T-helper 1 cell treated with Interleukin-12 subunit alpha and Interleukin-12 subunit beta and Interleukin-4 antibody, amounts not matched to agents 30 μg/mL and 1 μg/mL, for 36 hours (primary cell): ENCODE results near the gene ADAMTS6.

ENCODE experiments used
- H3K27ac Mint-ChIP-seq: one replicate; pipeline ENCODE4 v1.8.0; 2021; ENCODE audit warnings: mild to moderate bottlenecking, mixed read lengths
- H3K27me3 Mint-ChIP-seq: one replicate; pipeline ENCODE4 v1.8.0; 2021; ENCODE audit warnings: low read depth, mixed read lengths
- H3K36me3 Mint-ChIP-seq: one replicate; pipeline ENCODE4 v1.8.0; 2021; ENCODE audit warnings: low read depth, mixed read lengths
- H3K4me1 Mint-ChIP-seq: one replicate; pipeline ENCODE4 v1.8.0; 2021; ENCODE audit warnings: low read depth, mixed read lengths
- H3K4me3 Mint-ChIP-seq: one replicate; pipeline ENCODE4 v1.8.0; 2021; ENCODE audit warnings: mild to moderate bottlenecking, moderate library complexity, mixed read lengths
- H3K9me3 Mint-ChIP-seq: one replicate; pipeline ENCODE4 v1.8.0; 2021; ENCODE audit warnings: mixed read lengths

Gene ADAMTS6

DNA sequence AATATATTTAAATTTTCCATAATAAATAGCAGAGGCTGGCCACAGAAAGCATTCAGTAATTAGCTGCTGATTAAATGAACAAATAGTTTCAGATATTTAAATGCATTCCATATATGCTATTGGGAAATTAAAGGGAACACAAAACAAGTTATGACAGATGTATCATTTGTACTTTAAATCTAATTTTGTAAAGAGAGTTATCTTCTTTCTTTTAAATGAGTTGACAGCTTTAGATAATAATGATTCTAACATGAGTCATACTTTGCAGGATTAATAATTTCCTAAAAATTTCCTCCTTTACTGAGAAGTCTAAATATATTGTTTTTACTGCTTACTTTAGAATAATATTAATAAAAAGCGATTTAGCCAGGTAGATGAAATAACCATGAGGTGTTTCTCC is 320.1 kb downstream of the ADAMTS6 start:
- Mint-ChIP-seq H3K9me3 (no peaks in the 10 kb centered on the region), H3K27me3 (peaks cover 4% of the 10 kb centered on the region), H3K36me3 (no peaks in the 10 kb centered on the region), H3K27ac (no peak overlapping the region), H3K4me1 (no peaks in the 10 kb centered on the region), H3K4me3 (no peak overlapping the region)

GRCh38 chr5:65157906-65158603 is 323.7 kb downstream of the ADAMTS6 start:
- no peaks in the 10 kb centered on the region for H3K4me1 Mint-ChIP-seq
- no peaks in the 10 kb centered on the region for H3K36me3 Mint-ChIP-seq
- no peak overlapping the region for H3K27ac Mint-ChIP-seq
- H3K4me3 Mint-ChIP-seq = no peak overlapping the region
- H3K27me3 Mint-ChIP-seq = peaks cover 4% of the 10 kb centered on the region
- no peaks in the 10 kb centered on the region for H3K9me3 Mint-ChIP-seq

DNA sequence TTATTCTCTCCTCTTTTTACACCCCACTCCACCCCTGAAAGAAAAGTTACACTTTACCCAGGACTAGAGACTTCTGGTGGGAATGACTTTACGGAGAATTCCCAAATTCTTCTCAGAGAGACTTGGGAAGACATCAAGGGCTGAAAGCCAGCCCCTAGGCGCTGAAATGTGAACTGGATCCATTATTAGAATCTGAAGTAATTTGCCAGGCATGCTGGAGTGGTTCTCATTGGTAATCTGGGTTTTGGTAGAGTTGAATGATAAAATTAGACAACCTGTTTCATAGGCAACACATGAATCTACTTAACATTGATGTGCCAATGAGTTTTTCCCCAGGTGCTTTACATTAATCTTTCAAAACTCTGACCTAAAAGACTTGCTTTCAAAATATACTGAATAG is 324.8 kb downstream of the ADAMTS6 start:
- Mint-ChIP-seq H3K36me3 (no peaks in the 10 kb centered on the region), H3K9me3 (no peaks in the 10 kb centered on the region), H3K27me3 (peaks cover 4% of the 10 kb centered on the region), H3K4me3 (no peak overlapping the region), H3K4me1 (no peaks in the 10 kb centered on the region), H3K27ac (no peak overlapping the region)

GRCh38 chr5:65152131-65152530 is 329.6 kb downstream of the ADAMTS6 start:
- no peaks in the 10 kb centered on the region for H3K4me1 Mint-ChIP-seq
- no peaks in the 10 kb centered on the region for H3K36me3 Mint-ChIP-seq
- no peak overlapping the region for H3K27ac Mint-ChIP-seq
- no peaks in the 10 kb centered on the region for H3K27me3 Mint-ChIP-seq
- H3K4me3 Mint-ChIP-seq = no peak overlapping the region
- no peaks in the 10 kb centered on the region for H3K9me3 Mint-ChIP-seq

- Mint-ChIP-seq H3K4me1 (no peaks in the 10 kb centered on the region), H3K36me3 (no peaks in the 10 kb centered on the region)
Measured at GRCh38 chr5:65151614-65152013, 330.1 kb downstream of the ADAMTS6 start.

DNA sequence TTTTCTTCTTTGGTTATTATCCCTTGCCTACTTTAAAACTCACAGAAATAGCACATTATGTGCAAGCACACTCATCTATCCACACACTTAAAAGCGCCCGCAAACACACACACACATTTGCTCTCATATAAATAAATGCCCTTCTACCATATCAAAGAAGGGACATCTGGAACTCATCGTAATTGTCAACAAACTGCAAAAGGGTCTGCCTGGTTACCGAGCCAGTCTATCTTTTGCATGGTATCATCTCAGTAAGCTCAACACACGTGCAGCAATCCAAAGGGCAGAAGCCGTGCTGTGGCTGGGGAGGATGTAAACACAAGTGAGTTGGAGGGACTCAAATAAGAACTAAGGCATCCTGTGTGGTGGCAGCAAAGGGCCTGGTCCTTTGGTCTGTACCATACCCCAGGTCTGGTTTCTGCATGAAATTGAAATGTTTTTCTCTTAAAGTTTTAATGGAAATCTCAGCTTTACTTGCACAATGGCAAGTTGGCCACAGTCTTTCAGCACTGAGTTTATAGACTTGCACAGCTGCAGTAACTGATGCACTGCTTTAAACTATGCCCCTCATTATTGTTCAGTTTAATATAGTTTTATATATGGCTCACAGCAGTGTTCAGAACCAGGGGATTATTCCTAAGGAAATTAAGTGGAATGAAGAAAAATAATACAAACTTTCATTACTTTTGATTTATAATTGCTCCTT is 331.0 kb downstream of the ADAMTS6 start:
- Mint-ChIP-seq H3K27ac (no peak overlapping the region), H3K4me1 (no peaks in the 10 kb centered on the region)

More at GRCh38 chr5:65151614-65152013, 330.1 kb downstream of the ADAMTS6 start:
- no peak overlapping the region for H3K27ac Mint-ChIP-seq
- no peak overlapping the region for H3K4me3 Mint-ChIP-seq
- H3K27me3 Mint-ChIP-seq = no peaks in the 10 kb centered on the region
- H3K9me3 Mint-ChIP-seq = no peaks in the 10 kb centered on the region

DNA sequence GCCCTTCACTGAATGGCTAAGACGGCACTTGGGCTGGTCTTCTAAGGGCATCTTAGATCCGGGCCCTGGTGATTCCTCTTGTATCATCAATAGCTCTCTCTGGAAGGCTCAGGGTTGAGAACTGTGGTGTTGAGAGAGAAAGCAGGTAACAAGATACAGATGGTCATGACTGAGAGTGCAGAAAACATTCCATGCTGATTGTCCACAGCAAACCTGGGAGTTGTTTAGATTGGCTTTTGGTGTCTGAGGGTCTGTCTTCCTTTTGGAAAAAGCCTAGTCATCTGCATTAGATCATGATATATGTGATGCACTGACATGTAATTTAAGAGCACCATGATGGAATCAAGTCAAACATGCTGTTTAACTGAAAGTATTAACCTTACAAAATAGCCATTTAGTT is 331.9 kb downstream of the ADAMTS6 start:
- Mint-ChIP-seq H3K4me3 (no peak overlapping the region), H3K36me3 (no peaks in the 10 kb centered on the region), H3K27me3 (no peaks in the 10 kb centered on the region), H3K27ac (no peak overlapping the region), H3K4me1 (no peaks in the 10 kb centered on the region), H3K9me3 (no peaks in the 10 kb centered on the region)

More for the DNA sequence above, 331.0 kb downstream of the ADAMTS6 start:
- no peaks in the 10 kb centered on the region for H3K9me3 Mint-ChIP-seq
- H3K27me3 Mint-ChIP-seq = no peaks in the 10 kb centered on the region
- H3K4me3 Mint-ChIP-seq = no peak overlapping the region
- no peaks in the 10 kb centered on the region for H3K36me3 Mint-ChIP-seq

GRCh38 chr5:65144136-65144871 is 337.4 kb downstream of the ADAMTS6 start:
- no peak overlapping the region for H3K27ac Mint-ChIP-seq
- H3K4me3 Mint-ChIP-seq = no peak overlapping the region
- no peaks in the 10 kb centered on the region for H3K9me3 Mint-ChIP-seq
- H3K4me1 Mint-ChIP-seq = no peaks in the 10 kb centered on the region
- no peaks in the 10 kb centered on the region for H3K36me3 Mint-ChIP-seq
- H3K27me3 Mint-ChIP-seq = peaks cover 9% of the 10 kb centered on the region

DNA sequence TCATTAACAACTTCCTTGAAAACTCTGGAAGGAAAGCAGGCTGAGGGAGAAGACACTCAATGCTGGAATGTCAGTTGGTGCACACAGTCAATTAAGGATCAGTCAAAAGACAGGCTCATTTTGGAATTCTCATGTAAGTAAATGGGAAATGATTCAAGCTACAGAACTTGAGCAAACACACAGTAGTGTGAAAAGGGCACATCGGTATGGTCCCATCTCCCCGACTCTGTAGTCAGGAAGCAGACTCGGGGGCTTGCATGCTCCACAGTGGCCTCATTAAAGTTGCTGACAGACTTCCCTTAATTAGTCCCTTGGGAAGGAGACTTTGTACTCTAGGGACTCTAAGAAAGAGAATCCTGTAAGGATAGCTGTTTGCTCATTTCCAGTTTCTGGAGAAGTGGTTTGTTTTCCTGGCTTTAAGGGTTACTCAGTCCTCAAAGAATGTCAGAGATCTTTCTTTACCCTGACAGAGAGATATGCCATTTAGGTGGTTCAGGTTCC is 339.2 kb downstream of the ADAMTS6 start:
- H3K27ac Mint-ChIP-seq = no peak overlapping the region
- no peak overlapping the region for H3K4me3 Mint-ChIP-seq
- peaks cover 9% of the 10 kb centered on the region for H3K27me3 Mint-ChIP-seq
- no peaks in the 10 kb centered on the region for H3K36me3 Mint-ChIP-seq
- no peaks in the 10 kb centered on the region for H3K4me1 Mint-ChIP-seq
- no peaks in the 10 kb centered on the region for H3K9me3 Mint-ChIP-seq

DNA sequence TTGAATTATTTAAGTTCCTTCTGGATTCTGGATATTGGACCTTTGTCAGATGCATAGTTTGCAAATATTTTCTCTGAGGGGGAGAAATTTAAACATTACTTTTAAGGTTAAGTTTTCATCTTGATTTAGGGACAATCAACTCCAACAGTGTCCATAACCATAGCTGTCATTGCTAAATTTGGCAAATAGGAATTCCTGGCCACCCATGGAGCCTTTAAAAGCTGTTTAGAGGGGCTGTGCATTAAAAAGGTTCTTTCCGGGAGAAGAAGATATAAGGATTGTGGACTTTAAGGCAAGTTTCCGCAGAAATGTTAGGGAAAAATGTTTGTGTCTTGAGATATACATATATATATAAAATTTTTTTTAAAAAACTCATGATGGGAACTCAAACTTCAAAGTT is 339.7 kb downstream of the ADAMTS6 start:
- Mint-ChIP-seq H3K27ac (no peak overlapping the region), H3K9me3 (no peaks in the 10 kb centered on the region), H3K4me3 (no peak overlapping the region), H3K36me3 (no peaks in the 10 kb centered on the region), H3K27me3 (peaks cover 9% of the 10 kb centered on the region), H3K4me1 (no peaks in the 10 kb centered on the region)

- Mint-ChIP-seq H3K4me1 (no peaks in the 10 kb centered on the region), H3K27ac (no peak overlapping the region), H3K27me3 (peaks cover 9% of the 10 kb centered on the region), H3K4me3 (no peak overlapping the region), H3K36me3 (no peaks in the 10 kb centered on the region), H3K9me3 (no peaks in the 10 kb centered on the region)
Measured at GRCh38 chr5:65141493-65141892, 340.2 kb downstream of the ADAMTS6 start.

DNA sequence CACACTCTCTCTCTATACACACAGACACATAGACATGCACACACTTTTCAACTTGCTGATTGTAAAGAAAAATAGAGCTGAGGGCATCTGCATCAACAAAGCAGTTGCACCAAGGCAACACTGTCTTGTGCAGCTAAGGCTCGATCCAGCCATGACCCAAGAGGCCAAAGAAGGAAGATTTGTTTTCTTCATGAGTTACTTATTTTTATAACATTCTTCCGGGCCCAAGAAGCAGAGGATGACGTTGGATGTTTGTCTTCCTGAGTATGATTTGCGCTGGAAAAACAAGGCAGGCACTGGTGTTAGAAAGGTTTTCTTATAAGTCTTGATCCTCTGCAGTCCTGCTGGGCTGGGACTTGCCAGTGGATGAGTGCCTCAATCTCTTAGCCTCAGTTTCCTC is 344.1 kb downstream of the ADAMTS6 start:
- Mint-ChIP-seq H3K27me3 (peaks cover 9% of the 10 kb centered on the region), H3K4me1 (no peaks in the 10 kb centered on the region), H3K27ac (no peak overlapping the region), H3K9me3 (no peaks in the 10 kb centered on the region), H3K4me3 (no peak overlapping the region), H3K36me3 (no peaks in the 10 kb centered on the region)

DNA sequence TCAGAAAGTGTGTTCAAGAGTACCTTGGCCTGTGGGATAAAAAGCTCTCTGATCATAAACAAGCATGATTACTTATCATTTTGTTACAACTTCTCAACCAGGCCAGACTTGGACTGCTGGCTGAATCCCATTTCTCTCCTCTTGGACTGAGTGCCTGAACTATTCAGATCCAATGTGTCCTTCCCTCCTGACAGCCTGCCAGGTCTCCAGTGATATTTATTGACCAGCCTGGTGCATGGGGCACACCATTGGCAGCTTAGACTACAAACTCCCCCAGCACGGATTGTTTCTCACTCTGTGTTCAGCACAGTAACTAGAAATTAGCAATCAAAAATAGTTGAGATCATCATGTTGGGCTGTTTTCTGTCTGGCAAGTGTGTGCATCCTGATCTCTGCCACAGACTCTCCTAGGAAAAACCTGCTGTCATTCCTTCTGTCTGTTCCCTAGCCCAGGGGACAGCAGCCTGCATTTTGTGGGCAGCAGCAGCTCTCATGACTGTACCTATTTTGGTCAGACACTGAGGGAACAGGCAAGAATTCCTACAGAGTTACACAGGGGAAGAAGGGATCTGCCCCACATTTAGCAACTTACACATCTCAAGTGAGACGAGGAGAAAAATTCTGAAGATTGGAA is 348.1 kb downstream of the ADAMTS6 start:
- no peaks in the 10 kb centered on the region for H3K9me3 Mint-ChIP-seq
- no peaks in the 10 kb centered on the region for H3K4me1 Mint-ChIP-seq
- H3K4me3 Mint-ChIP-seq = no peak overlapping the region
- H3K36me3 Mint-ChIP-seq = no peaks in the 10 kb centered on the region
- H3K27me3 Mint-ChIP-seq = no peaks in the 10 kb centered on the region
- no peak overlapping the region for H3K27ac Mint-ChIP-seq

DNA sequence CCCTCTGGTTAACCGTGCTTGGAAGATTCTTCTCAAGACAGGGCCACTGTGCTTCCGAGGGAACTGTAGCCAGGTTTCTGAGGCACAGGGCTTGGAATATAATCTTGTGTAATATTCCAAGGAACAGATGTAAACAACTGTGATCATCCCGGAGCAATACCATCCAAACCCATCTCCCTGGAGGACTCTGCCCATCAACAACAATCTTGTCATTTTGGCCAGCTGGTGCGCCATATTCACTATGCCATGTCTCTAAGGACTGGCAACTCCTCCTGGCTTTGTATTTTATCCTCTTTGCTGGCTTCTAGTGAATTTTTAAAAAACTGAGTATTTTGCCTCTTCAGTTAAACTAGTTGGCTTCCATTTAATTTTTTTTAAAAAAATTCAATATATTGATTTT is 349.3 kb downstream of the ADAMTS6 start:
- H3K4me1 Mint-ChIP-seq = no peaks in the 10 kb centered on the region
- H3K9me3 Mint-ChIP-seq = no peaks in the 10 kb centered on the region
- H3K27me3 Mint-ChIP-seq = no peaks in the 10 kb centered on the region
- H3K36me3 Mint-ChIP-seq = no peaks in the 10 kb centered on the region
- no peak overlapping the region for H3K4me3 Mint-ChIP-seq
- H3K27ac Mint-ChIP-seq = no peak overlapping the region
